PC-9 (cell line): Measurements from ENCODE around the gene PPCDC. TPM values are rescaled to one million over a fixed set of nuclear protein-coding genes. Genes with fewer than 3 reads are reported as not detected.

Experiments used
- BruUV-seq: library from RNA; stranded (reverse); fragments of 400-500 nt; replicated peaks from 2 replicates; lab custom pipeline; 2021; lab: Mats Ljungman, UMichigan
- CTCF ChIA-PET: fragments of 300-600 bp; sonication (Branson Sonifier 250); formaldehyde crosslinking; loops from one replicate; lab custom pipeline; 2022; ENCODE audit warnings: antibody characterized with exemption; lab: Charles Lee
- POLR2A ChIA-PET: fragments of 300-600 bp; sonication (Branson Sonifier 250); formaldehyde crosslinking; loops from one replicate; lab custom pipeline; 2022; ENCODE audit warnings: antibody characterized with exemption; ENCODE audit not compliant: unreplicated experiment; lab: Charles Lee
- DNase-seq, 2 experiments: peaks; one replicate each; pipeline versions ENCODE4 v3.0.0 to v3.0.0-alpha.2; 2015 to 2022; ENCODE audit warnings: mixed read lengths in 1 of 2
- H2AFZ ChIP-seq: fragments of 200-600 bp; sonication (generic); 2 replicates; pipeline ENCODE4 v1.8.1; 2017; ENCODE audit warnings: antibody characterized with exemption
- H3F3A ChIP-seq: fragments of 200-600 bp; sonication (generic); 2 replicates; pipeline ENCODE4 v1.8.1; 2017; ENCODE audit warnings: antibody characterized with exemption, mild to moderate bottlenecking, low read depth; ENCODE audit not compliant: insufficient read depth
- H3K27ac ChIP-seq: fragments of 200-600 bp; sonication (generic); 2 replicates; pipeline ENCODE4 v1.6.1; 2016; ENCODE audit warnings: mixed run types
- H3K27me3 ChIP-seq: fragments of 200-600 bp; sonication (generic); 2 replicates; pipeline ENCODE4 v1.6.1; 2016; ENCODE audit warnings: low read depth, mixed run types; ENCODE audit not compliant: insufficient read depth
- H3K36me3 ChIP-seq: fragments of 200-600 bp; sonication (generic); 2 replicates; pipeline ENCODE4 v1.6.1; 2016; ENCODE audit warnings: low read depth, mixed run types
- H3K4me1 ChIP-seq: fragments of 200-600 bp; sonication (generic); replicated peaks from 2 replicates; pipeline ENCODE4 v1.6.1; 2016; ENCODE audit warnings: mixed run types; ENCODE audit not compliant: insufficient read depth
- H3K4me2 ChIP-seq: fragments of 200-600 bp; sonication (generic); 2 replicates; pipeline ENCODE4 v1.6.1; 2017; ENCODE audit warnings: mixed run types
- H3K4me3 ChIP-seq: fragments of 200-600 bp; sonication (generic); 2 replicates; pipeline ENCODE4 v1.6.1; 2016; ENCODE audit warnings: mixed run types
- H3K79me2 ChIP-seq: fragments of 200-600 bp; sonication (generic); 2 replicates; pipeline ENCODE4 v1.6.1; 2017; ENCODE audit warnings: low read depth, mixed run types
- H3K9me2 ChIP-seq: fragments of 200-600 bp; sonication (generic); 2 replicates; pipeline ENCODE4 v1.8.1; 2017; ENCODE audit warnings: mild to moderate bottlenecking; ENCODE audit not compliant: insufficient read depth
- H3K9me3 ChIP-seq: fragments of 200-600 bp; sonication (generic); 2 replicates; pipeline ENCODE4 v1.8.1; 2016; ENCODE audit warnings: low read depth; ENCODE audit not compliant: insufficient read depth
- H4K20me1 ChIP-seq: fragments of 200-600 bp; sonication (generic); 2 replicates; pipeline ENCODE4 v1.8.1; 2017; ENCODE audit not compliant: insufficient read depth
- EZH2 ChIP-seq: fragments of 200-600 bp; sonication (generic); IDR thresholded peaks from 2 replicates; pipeline ENCODE4 v1.8.0; 2017; ENCODE audit warnings: antibody characterized with exemption, low read depth
- intact Hi-C: fragments of 100-400 bp; cut with micrococcal nuclease; formaldehyde crosslinking; loops from one replicate; pipeline ENCODE4 v1.10.0; 2022; ENCODE audit not compliant: unreplicated experiment
- total RNA-seq: library from RNA; stranded (reverse); gene quantifications from 2 replicates; pipeline ENCODE4 v1.2.3, GENCODE V29; 2021
- TF ChIP-seq, protein P1 (sequence below): fragments of 200-600 bp; sonication (generic); conservative IDR thresholded peaks from 2 replicates; pipeline ENCODE4 v1.6.1; 2017; ENCODE audit warnings: mixed run types, antibody characterized with exemption, mild to moderate bottlenecking, moderate library complexity

The PPCDC gene
- total RNA-seq, 1 experiment from 2014 or later, result 24.4 TPM

DNA sequence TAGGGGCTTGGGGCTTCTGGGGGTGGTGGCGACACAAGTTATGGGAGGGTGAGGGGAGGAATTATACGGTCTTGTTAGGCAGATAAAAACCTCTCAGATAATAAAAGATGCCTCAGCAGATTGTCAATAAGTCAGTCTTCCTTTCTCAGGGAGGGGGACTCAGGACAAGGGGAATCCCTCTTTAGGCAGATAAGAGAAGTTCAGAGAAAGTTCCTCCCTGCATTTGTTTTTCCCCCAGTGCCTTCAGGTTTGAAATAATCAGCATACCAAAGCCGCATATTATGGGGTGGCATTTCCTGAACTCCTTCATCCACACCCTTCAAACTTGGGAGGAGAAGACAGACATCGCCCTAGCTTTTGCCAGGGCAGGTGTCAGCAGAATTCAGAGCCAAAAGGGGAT, 8.5 kb downstream of the PPCDC start:
- H3K27ac ChIP-seq, result peak overlapping the region; percentile 48
- H3K4me2 ChIP-seq, result peak overlapping the region; percentile 58

DNA sequence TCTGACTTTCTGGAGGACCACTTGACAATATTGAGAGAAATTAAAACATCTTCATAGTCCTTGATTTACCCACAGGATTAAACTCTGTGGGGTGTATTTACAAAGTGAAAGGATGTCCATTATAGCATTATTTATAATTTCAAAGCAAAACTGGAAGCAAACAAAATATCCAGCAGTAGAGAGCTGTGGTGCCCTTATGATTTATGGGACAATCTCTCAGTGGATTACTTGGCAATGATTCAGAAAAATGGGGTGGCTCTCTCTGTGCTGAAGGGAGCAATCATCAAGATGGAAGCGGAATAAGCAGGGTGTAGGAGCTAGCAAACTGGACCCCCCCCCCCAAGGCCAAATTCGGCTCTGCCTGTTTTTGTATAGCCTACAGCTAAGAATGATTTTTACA, 9.0 kb downstream of the PPCDC start:
- intact Hi-C loops, result no loop called here
- H3K9me2 ChIP-seq, result no peaks in the 10 kb centered on the region
- H3K79me2 ChIP-seq, result peaks cover 30% of the 10 kb centered on the region
- CTCF ChIA-PET, result no interaction called here
- no peaks in the 10 kb centered on the region for H4K20me1 ChIP-seq
- BruUV-seq, result no TSS peak
- no peak overlapping the region for H2AFZ ChIP-seq
- no peaks in the 10 kb centered on the region for H3K36me3 ChIP-seq
- H3K4me2 ChIP-seq, result peak overlapping the region; percentile 58
- TF ChIP-seq, protein P1, sequence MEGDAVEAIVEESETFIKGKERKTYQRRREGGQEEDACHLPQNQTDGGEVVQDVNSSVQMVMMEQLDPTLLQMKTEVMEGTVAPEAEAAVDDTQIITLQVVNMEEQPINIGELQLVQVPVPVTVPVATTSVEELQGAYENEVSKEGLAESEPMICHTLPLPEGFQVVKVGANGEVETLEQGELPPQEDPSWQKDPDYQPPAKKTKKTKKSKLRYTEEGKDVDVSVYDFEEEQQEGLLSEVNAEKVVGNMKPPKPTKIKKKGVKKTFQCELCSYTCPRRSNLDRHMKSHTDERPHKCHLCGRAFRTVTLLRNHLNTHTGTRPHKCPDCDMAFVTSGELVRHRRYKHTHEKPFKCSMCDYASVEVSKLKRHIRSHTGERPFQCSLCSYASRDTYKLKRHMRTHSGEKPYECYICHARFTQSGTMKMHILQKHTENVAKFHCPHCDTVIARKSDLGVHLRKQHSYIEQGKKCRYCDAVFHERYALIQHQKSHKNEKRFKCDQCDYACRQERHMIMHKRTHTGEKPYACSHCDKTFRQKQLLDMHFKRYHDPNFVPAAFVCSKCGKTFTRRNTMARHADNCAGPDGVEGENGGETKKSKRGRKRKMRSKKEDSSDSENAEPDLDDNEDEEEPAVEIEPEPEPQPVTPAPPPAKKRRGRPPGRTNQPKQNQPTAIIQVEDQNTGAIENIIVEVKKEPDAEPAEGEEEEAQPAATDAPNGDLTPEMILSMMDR, result no peak
- TF ChIP-seq EZH2, result no peak
- peak overlapping the region; percentile 48 for H3K27ac ChIP-seq
- H3K9me3 ChIP-seq, result no peaks in the 10 kb centered on the region
- H3F3A ChIP-seq, result peaks cover 35% of the 10 kb centered on the region
- no peaks in the 10 kb centered on the region for H3K27me3 ChIP-seq
- no peak for DNase-seq
- H3K4me3 ChIP-seq, result no peak overlapping the region
- H3K4me1 ChIP-seq, result peaks cover 66% of the 10 kb centered on the region
- POLR2A ChIA-PET, result no interaction called here

More for the DNA sequence above, 8.5 kb downstream of the PPCDC start:
- H4K20me1 ChIP-seq, result no peaks in the 10 kb centered on the region
- intact Hi-C loops, result no loop called here
- CTCF ChIA-PET, result interaction anchor here (0.6 to 0.8 kb wide), 3 partner anchors 79 to 276 kb away, joined by 3 to 15 read pairs (median 3); no protein-coding TSS in a partner anchor
- no peaks in the 10 kb centered on the region for H3K27me3 ChIP-seq
- H3K9me3 ChIP-seq, result no peaks in the 10 kb centered on the region
- H3K9me2 ChIP-seq, result no peaks in the 10 kb centered on the region
- BruUV-seq, result no TSS peak
- POLR2A ChIA-PET, result interaction anchor here (0.6 to 0.7 kb wide), 2 partner anchors 10 to 37 kb away, joined by 4 to 6 read pairs; partner anchors contain the start of gene SCAMP5
- DNase-seq, result peak in 1 of 2 experiments; percentile 61
- peaks cover 60% of the 10 kb centered on the region for H3K4me1 ChIP-seq
- H3K36me3 ChIP-seq, result no peaks in the 10 kb centered on the region
- H3K79me2 ChIP-seq, result peaks cover 30% of the 10 kb centered on the region
- H3F3A ChIP-seq, result peaks cover 30% of the 10 kb centered on the region
- no peak overlapping the region for H3K4me3 ChIP-seq
- H2AFZ ChIP-seq, result no peak overlapping the region
- no peak for TF ChIP-seq EZH2

DNA sequence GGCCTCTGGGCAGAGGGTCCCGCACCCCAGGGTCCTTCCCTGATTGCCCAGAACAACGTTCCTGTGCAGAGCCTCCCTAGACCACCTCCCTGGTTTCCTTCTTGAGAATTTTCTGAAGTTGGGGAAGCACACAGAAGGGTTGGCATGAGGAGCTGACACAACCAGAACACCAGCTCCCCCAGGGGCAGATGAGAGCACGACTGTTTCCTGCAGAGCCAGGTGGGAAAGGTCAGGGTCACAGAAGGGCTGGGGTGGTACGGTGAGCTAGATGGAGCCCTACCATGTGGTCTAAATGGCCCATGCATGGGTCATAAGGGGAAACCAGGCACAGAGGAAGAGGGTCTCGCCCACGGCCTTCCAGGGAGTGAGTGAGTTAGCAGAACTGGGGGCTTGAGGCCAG, 10.4 kb downstream of the PPCDC start:
- POLR2A ChIA-PET, result no interaction called here
- H3K4me1 ChIP-seq, result peaks cover 80% of the 10 kb centered on the region
- no peak for TF ChIP-seq EZH2
- TF ChIP-seq, protein P1, result no peak

DNA sequence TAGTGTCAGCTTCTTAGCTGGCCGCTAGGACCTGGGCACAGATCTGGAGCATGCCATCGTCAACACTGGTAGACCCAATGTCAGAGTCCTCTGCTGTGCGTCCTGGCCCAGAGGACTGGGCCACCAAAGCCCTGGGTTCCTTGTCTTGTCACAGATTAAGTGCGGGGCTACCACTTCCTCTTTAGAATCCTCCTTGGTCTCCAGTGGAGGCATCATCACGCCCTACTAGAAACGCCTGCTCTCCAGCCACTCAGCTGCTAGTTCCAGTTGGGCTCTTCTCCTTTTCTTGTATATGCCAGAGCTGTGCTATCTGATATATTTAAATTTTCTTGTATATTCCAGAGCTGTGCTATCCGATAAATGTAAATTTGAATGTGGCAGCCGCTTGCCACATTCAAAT, 11.2 kb downstream of the PPCDC start:
- no peak for DNase-seq
- peak overlapping the region; percentile 30; the same call in 1 of the 2 replicates for H3K27ac ChIP-seq
- POLR2A ChIA-PET, result no interaction called here
- peaks cover 46% of the 10 kb centered on the region for H3K79me2 ChIP-seq
- no peaks in the 10 kb centered on the region for H3K27me3 ChIP-seq
- no peak overlapping the region for H3K4me2 ChIP-seq
- H3K4me1 ChIP-seq, result peaks cover 84% of the 10 kb centered on the region
- H3K9me2 ChIP-seq, result no peaks in the 10 kb centered on the region
- H3F3A ChIP-seq, result peaks cover 33% of the 10 kb centered on the region
- CTCF ChIA-PET, result no interaction called here
- TF ChIP-seq EZH2, result no peak
- TF ChIP-seq, protein P1, result no peak
- intact Hi-C loops, result no loop called here
- no TSS peak for BruUV-seq
- no peaks in the 10 kb centered on the region for H3K36me3 ChIP-seq
- H3K9me3 ChIP-seq, result no peaks in the 10 kb centered on the region
- H3K4me3 ChIP-seq, result no peak overlapping the region
- no peaks in the 10 kb centered on the region for H4K20me1 ChIP-seq
- H2AFZ ChIP-seq, result no peak overlapping the region

More for the DNA sequence above, 10.4 kb downstream of the PPCDC start:
- Histone ChIP-seq H2AFZ (no peak overlapping the region), H3K9me3 (no peaks in the 10 kb centered on the region), H3K9me2 (no peaks in the 10 kb centered on the region), H3K4me2 (no peak overlapping the region), H3K27ac (no peak overlapping the region), H3K27me3 (no peaks in the 10 kb centered on the region), H3K4me3 (no peak overlapping the region), H3F3A (peaks cover 37% of the 10 kb centered on the region), H3K36me3 (no peaks in the 10 kb centered on the region), H4K20me1 (no peaks in the 10 kb centered on the region), H3K79me2 (peaks cover 38% of the 10 kb centered on the region)
- intact Hi-C loops, result no loop called here
- BruUV-seq, result no TSS peak
- no peak for DNase-seq
- CTCF ChIA-PET, result no interaction called here
